ENCODE results near the gene SRMS.

DNA sequence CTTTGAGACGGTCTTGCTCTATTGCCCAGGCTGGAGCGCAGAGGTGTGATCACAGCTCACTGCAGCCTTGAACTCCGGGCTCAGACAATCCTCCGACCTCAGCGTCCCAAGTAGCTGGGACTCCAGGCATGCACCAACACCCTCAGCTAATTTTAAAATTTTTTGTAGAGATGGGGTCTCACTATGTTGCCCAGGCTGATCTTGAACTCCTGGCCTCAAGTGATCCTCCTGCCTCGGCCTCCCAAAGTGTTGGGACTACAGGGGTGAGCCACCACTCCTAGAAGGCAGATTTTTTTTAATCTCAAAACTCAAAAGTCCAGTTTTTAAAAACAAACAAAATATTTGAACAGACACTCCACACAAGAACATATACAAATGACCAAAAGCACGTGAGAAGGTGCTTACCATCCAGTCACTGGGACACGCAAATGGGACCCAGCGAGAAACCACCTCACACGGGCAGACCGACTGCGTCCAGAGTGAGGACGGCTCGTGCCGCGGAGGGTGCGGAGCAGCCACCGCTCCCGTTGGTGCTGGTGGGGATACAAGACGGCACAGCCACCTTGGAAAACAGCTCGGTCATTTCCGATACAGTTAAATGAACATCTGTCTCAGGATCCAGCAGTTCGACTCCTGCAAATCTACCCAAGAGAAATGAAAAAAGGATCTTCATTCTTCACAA lies 35.0 kb upstream of the SRMS start:
- TF ChIP-seq, protein P1, sequence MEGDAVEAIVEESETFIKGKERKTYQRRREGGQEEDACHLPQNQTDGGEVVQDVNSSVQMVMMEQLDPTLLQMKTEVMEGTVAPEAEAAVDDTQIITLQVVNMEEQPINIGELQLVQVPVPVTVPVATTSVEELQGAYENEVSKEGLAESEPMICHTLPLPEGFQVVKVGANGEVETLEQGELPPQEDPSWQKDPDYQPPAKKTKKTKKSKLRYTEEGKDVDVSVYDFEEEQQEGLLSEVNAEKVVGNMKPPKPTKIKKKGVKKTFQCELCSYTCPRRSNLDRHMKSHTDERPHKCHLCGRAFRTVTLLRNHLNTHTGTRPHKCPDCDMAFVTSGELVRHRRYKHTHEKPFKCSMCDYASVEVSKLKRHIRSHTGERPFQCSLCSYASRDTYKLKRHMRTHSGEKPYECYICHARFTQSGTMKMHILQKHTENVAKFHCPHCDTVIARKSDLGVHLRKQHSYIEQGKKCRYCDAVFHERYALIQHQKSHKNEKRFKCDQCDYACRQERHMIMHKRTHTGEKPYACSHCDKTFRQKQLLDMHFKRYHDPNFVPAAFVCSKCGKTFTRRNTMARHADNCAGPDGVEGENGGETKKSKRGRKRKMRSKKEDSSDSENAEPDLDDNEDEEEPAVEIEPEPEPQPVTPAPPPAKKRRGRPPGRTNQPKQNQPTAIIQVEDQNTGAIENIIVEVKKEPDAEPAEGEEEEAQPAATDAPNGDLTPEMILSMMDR (IDR thresholded peaks at IDR 0.05): no peak
- no peak for TF ChIP-seq POLR2A (IDR thresholded peaks at IDR 0.05)
